Thyroid gland (tissue), 4 donors: ENCODE data around the gene TEX38.

Experiments used
- CTCF ChIP-seq, 6 experiments: fragments of 200-600 bp in 3 of 6; fragments of 450-650 bp in 3 of 6; sonication (generic) in 3 of 6; IDR thresholded peaks; one replicate each; pipeline ENCODE4 v1.5.1; 2016 to 2019; ENCODE audit warnings: antibody characterized with exemption in 6 of 6, mild to moderate bottlenecking in 2 of 6, inconsistent platforms in 1 of 6, moderate library complexity in 1 of 6
- POLR2A ChIP-seq, 2 donors: fragments of 450-650 bp; IDR thresholded peaks; one replicate each; pipeline ENCODE4 v1.6.1; 2017; ENCODE audit warnings: antibody characterized with exemption in 2 of 2, mild to moderate bottlenecking in 2 of 2, moderate library complexity in 1 of 2

GRCh38 chr1:46655848-46656247, 15.8 kb upstream of the TEX38 start:
- TF ChIP-seq POLR2A (IDR thresholded peaks at IDR 0.05) (no peak), CTCF (IDR thresholded peaks at IDR 0.05) (no peak)
